CD4-positive, alpha-beta T cell treated with Interleukin-6 at 100 ng/mL for 8 hours (primary cell): ENCODE data around the gene TM9SF4.

Source experiments
- DNase-seq: peaks from one replicate; pipeline ENCODE4 v3.0.0-alpha.2; 2020; ENCODE audit warnings: mixed read lengths, low spot score

TM9SF4 gene

GRCh38 chr20:32130352-32130751, 20.8 kb downstream of the TM9SF4 start:
- DNase-seq: no peak

GRCh38 chr20:32130965-32131364, 21.5 kb downstream of the TM9SF4 start:
- no peak for DNase-seq

DNA sequence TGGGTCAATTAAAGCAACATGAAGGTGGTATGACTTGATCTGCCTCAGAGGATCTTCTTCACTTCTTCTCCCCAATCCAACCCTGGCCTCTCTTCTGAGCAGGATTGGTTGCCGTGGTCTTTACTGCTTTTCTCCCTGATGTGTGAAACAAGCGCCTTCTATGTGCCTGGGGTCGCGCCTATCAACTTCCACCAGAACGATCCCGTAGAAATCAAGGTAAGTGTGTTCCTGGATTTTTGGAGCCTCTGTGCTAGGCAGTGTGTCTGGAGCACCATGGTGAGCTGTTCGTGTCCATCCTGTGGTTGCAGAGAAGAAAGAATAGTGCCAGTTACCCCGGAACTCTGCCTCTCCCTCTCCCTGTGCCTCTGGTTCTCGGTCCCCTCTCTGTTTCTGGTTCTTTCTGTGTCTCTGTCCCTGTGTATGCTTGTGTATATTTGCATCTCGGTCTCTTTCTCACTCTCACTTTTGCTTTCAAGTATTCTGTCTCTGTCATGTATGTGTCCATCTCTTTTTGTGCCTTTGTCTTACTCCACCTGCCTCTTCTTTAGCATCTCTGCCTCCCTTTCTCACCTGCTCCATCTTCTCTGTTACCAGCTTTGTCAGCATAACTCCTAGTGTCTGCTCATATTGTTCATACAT, 23.5 kb downstream of the TM9SF4 start:
- DNase-seq: no peak

GRCh38 chr20:32134026-32134425, 24.5 kb downstream of the TM9SF4 start:
- no peak for DNase-seq

GRCh38 chr20:32135983-32136515, 26.5 kb downstream of the TM9SF4 start:
- DNase-seq: no peak

DNA sequence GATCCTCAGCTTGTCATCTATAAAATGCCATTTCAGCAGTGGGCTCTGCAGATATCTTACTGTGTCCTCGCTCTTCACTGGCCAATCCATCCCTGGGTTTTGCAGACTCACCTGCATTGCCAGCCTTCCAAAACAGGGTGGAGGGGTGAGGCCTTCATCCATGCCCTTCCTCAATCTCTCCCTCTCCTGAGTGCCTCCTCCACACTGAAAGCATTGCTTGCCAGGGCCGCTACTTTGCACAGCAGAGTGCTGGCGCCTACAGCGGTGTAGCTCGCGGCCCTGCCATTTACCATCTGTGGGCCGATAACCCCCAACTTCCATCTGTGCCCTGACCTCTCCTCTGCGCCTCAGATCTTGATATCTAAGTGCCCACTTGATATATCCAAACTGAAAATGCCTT, 29.4 kb downstream of the TM9SF4 start:
- no peak for DNase-seq

DNA sequence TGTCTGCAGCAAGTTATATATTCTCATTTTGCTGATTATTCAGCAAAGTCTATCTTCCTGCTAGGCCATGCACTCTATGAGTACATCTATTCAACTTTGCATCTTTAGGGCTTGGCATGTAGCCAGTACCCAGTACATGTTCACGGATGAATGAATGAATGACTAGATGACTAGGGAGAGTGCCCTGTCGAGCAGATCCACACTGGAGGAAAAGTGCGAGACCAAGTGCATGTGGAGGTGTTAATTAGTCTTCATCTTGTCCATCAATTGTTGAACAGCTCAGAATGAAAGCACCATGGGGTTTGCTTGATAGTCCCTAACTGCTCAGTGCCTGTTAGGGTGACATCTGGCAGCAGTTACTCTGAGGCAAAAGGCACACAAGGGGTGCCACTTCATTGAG, 30.4 kb downstream of the TM9SF4 start:
- DNase-seq: no peak

- no peak for DNase-seq
Measured at GRCh38 chr20:32140603-32141002, 31.1 kb downstream of the TM9SF4 start.

GRCh38 chr20:32141465-32141980, 32.0 kb downstream of the TM9SF4 start:
- DNase-seq: no peak

- DNase-seq: no peak
Measured at GRCh38 chr20:32142088-32142487, 32.6 kb downstream of the TM9SF4 start.

GRCh38 chr20:32142991-32143390, 33.5 kb downstream of the TM9SF4 start:
- DNase-seq: no peak

DNA sequence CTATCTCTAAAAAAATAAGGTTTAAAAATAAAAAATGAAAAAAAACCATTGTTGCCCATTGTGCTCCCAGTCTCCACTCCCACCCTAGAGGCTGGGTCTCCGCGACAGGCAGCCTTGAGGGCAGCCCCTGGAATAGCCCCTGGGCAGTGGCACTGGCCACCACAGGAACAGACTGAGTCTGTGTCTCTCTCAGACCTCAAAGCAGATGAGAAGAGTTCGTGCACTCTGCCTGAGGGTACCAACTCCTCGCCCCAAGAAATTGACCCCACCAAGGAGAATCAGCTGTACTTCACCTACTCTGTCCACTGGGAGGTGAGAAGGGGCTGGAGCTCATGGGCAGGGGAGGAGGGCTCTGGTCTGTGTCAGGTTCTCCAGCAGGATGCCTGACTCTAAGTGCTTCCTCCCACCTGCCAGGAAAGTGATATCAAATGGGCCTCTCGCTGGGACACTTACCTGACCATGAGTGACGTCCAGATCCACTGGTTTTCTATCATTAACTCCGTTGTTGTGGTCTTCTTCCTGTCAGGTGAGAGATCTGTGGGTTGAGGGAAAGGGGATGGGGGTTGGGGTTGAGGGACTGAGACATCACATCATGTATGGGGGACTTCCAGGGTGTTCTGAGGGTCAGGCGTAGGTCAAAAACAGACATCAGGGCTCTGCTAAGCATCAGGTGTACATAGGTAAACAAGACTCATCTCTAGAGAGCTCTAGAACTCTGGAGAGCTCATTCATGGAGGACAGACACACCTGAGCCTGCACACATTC, 35.6 kb downstream of the TM9SF4 start:
- DNase-seq: no peak

GRCh38 chr20:32149566-32150170, 40.2 kb downstream of the TM9SF4 start:
- DNase-seq: no peak

DNA sequence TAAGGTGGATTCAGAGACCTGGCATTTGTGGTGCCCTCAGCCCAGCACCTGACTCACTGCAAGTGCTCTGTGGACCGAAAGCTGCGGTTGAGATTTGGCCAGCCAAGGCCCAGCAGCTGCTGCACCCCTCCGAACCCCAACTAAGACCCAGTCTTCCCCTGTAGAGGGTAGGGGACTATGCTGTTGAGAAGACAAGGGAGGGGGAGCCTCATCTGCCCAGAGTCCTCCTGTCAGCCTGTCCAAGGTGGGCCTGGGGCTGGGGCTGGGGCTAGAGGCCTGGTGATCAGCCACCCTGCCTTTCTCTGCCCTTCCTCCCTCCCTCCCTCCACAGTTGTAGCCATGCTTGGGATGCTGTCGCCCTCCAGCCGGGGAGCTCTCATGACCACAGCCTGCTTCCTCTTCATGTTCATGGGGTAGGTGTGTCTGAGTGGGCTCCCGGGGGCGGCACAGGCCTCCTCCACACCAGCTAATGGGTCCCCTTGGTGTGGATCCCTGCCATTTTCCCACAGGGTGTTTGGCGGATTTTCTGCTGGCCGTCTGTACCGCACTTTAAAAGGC, 40.9 kb downstream of the TM9SF4 start:
- DNase-seq: no peak

- no peak for DNase-seq
Measured at GRCh38 chr20:32152421-32153155, 43.1 kb downstream of the TM9SF4 start.

DNA sequence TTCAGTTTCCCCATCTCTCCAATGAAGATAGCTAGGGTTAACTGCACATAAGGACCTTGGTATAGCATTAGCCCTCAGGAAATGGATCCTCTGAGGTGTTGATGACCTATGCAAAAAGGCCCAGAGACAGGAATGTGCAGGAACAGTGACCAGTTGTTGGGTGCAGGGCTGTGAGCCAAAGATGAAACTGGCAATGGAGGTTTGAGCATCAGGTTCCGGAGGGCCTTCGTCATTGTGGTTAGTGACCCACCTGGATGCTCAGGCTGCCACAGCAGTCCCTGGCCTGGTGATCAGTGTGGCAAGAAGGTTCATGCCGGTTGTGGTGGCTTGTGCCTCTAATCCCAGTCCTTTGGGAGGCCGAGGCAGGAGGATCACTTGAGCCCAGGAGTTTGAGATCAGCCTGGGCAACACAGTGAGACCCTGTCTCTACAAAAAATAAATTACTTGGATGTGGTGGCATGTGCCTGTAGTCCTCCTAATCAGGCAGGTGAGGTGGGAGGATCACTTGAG, 43.7 kb downstream of the TM9SF4 start:
- DNase-seq: no peak

GRCh38 chr20:32153771-32154170, 44.3 kb downstream of the TM9SF4 start:
- DNase-seq: no peak

DNA sequence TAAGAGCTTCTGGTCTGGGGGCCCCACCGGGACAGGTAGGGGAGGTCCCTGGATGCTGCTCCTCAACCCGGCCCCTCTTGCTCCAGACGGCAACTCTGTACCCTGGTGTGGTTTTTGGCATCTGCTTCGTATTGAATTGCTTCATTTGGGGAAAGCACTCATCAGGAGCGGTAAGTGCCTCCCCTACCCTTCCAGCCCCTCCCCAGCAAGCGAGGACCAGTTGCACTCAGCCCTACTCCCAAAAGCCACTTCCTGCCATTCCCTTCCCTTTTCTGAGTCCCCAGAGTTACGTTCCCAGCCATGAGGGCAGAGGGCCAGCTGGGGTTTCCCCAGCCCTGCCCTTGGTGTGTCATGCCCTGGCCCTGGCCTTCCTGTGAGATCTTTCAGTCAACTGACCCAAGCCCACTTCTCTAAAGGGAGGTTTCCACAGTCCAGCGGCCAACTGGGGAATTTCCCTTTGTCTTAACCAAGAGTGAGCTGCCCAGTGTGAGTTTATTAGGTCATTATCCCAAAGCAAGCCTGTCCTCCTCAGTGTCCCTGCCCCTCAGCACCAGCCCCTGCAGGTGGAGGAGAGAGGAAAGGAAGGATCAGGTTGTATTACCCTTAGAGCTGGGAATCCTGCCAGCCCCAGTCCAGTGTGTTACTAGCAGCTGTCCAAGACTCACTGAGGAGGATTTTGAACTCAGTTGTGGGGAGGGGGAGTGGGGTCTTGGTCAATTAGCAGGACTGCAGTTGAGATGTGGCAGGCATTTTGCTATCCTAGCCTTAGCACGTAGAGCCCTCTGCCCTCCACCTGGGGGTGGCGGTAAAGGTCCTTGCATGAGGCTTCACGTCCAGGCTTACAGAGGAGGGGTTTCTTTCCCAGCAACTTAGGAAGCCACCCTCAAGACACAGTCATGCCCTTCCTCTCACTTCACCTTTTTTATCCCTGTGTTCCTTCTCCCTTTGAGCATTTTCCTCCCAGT, 45.8 kb downstream of the TM9SF4 start:
- DNase-seq: peak; percentile 12

- no peak for DNase-seq
Measured at GRCh38 chr20:32157611-32158010, 48.1 kb downstream of the TM9SF4 start.

DNA sequence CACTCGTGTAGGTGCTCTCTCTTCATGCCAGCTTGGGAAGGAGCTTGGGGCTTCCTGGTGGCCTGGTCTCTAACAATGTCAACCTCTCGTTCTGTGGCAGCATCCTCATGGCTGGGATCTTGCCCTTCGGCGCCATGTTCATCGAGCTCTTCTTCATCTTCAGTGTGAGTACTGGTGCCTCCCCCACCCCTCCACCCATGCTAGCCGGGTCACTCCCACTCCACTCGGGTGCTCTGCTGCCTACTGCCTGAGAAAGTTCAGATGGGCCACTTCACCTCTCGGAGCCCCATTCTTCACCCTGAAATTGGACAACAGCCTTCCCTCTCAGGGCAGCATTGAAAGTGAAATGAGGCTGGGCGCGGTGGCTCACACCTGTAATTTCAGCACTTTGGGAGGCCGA, 48.8 kb downstream of the TM9SF4 start:
- no peak for DNase-seq
